KMS-11 (cell line): Measurements from ENCODE around the gene CHD5.
A peak's percentile ranks its signal among the peaks of the same experiment; 100 is the strongest.

Source experiments
- H2AFZ ChIP-seq: fragments of 200-600 bp; sonication (generic); 2 replicates; pipeline ENCODE4 v1.6.1; 2016; ENCODE audit warnings: antibody characterized with exemption, mixed run types, low read depth
- H3K27ac ChIP-seq: fragments of 200-600 bp; sonication (generic); 2 replicates; pipeline ENCODE4 v1.6.1; 2016; ENCODE audit warnings: mild to moderate bottlenecking, mixed run types
- H3K27me3 ChIP-seq: fragments of 200-600 bp; sonication (generic); 2 replicates; pipeline ENCODE4 v1.6.1; 2017; ENCODE audit warnings: mild to moderate bottlenecking, low read depth, mixed run types, moderate library complexity; ENCODE audit not compliant: insufficient read depth
- H3K36me3 ChIP-seq: fragments of 200-600 bp; sonication (generic); 2 replicates; pipeline ENCODE4 v1.6.1; 2017; ENCODE audit warnings: mild to moderate bottlenecking, mixed run types; ENCODE audit not compliant: insufficient read depth
- H3K4me1 ChIP-seq: fragments of 200-600 bp; sonication (generic); 2 replicates; pipeline ENCODE4 v1.6.1; 2016; ENCODE audit warnings: mild to moderate bottlenecking, low read depth, mixed run types; ENCODE audit not compliant: poor library complexity, severe bottlenecking
- H3K4me2 ChIP-seq: fragments of 200-600 bp; sonication (generic); 2 replicates; pipeline ENCODE4 v1.7.0; 2016; ENCODE audit warnings: mild to moderate bottlenecking, mixed run types
- H3K4me3 ChIP-seq: fragments of 200-600 bp; sonication (generic); IDR thresholded peaks from 2 replicates; pipeline ENCODE4 v1.6.1; 2017; ENCODE audit warnings: low read depth, low read length, mixed read lengths; ENCODE audit not compliant: insufficient read depth
- H3K79me2 ChIP-seq: fragments of 200-600 bp; sonication (generic); 2 replicates; pipeline ENCODE4 v1.6.1; 2016; ENCODE audit warnings: low read depth, mixed run types; ENCODE audit not compliant: insufficient read depth
- H3K9ac ChIP-seq: fragments of 200-600 bp; sonication (generic); 2 replicates; pipeline ENCODE4 v1.6.1; 2016; ENCODE audit warnings: mild to moderate bottlenecking, mixed run types
- H4K20me1 ChIP-seq: fragments of 200-600 bp; sonication (generic); 2 replicates; pipeline ENCODE4 v1.6.1; 2016; ENCODE audit warnings: mild to moderate bottlenecking, mixed run types; ENCODE audit not compliant: insufficient read depth
- TF ChIP-seq, protein P1 (sequence below): fragments of 200-600 bp; sonication (generic); conservative IDR thresholded peaks from 2 replicates; pipeline ENCODE4 v1.6.1; 2017; ENCODE audit warnings: low read depth, mild to moderate bottlenecking, antibody characterized with exemption, low read length, moderate library complexity, mixed read lengths

CHD5 gene

DNA sequence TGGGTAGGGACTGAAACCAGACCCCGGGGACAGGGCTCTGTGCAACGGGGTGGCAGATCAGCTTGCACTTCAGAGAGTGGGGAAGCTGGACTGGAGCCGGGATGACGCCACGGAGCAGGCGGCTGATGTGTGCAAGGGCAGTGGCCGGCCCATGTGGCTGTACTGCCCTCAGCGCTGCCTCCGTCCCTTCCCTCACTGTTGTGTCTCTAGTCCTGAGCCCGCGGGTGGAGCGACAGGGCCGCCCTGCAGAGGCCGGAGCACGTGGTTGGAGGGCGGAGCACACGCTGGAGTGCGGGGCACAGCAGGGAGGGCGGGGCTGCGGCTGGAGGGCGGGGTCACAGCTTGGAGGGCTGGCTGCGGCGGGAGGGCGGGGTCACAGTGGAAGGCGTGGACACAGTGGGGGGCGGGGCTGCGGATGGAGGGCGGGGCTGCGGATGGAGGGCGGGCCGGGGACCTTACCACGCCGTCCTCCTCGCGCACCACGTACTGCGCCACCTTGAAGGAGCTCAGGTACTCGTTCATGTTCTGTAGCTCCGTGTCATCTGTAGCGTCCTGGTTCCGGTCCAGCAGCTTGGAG is 52.4 kb downstream of the CHD5 start:
- TF ChIP-seq, protein P1, sequence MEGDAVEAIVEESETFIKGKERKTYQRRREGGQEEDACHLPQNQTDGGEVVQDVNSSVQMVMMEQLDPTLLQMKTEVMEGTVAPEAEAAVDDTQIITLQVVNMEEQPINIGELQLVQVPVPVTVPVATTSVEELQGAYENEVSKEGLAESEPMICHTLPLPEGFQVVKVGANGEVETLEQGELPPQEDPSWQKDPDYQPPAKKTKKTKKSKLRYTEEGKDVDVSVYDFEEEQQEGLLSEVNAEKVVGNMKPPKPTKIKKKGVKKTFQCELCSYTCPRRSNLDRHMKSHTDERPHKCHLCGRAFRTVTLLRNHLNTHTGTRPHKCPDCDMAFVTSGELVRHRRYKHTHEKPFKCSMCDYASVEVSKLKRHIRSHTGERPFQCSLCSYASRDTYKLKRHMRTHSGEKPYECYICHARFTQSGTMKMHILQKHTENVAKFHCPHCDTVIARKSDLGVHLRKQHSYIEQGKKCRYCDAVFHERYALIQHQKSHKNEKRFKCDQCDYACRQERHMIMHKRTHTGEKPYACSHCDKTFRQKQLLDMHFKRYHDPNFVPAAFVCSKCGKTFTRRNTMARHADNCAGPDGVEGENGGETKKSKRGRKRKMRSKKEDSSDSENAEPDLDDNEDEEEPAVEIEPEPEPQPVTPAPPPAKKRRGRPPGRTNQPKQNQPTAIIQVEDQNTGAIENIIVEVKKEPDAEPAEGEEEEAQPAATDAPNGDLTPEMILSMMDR: no peak
- H3K79me2 ChIP-seq: no peaks in the 10 kb centered on the region
- peak overlapping the region; percentile 30; the same call in 1 of the 2 replicates for H3K9ac ChIP-seq
- no peak overlapping the region for H3K27ac ChIP-seq
- H2AFZ ChIP-seq: peak overlapping the region; percentile 93
- H4K20me1 ChIP-seq: no peaks in the 10 kb centered on the region
- peaks cover 5% of the 10 kb centered on the region for H3K4me1 ChIP-seq
- H3K4me2 ChIP-seq: peak overlapping the region; percentile 67
- H3K27me3 ChIP-seq: peaks cover 73% of the 10 kb centered on the region
- no peak overlapping the region for H3K4me3 ChIP-seq
- H3K36me3 ChIP-seq: no peaks in the 10 kb centered on the region

DNA sequence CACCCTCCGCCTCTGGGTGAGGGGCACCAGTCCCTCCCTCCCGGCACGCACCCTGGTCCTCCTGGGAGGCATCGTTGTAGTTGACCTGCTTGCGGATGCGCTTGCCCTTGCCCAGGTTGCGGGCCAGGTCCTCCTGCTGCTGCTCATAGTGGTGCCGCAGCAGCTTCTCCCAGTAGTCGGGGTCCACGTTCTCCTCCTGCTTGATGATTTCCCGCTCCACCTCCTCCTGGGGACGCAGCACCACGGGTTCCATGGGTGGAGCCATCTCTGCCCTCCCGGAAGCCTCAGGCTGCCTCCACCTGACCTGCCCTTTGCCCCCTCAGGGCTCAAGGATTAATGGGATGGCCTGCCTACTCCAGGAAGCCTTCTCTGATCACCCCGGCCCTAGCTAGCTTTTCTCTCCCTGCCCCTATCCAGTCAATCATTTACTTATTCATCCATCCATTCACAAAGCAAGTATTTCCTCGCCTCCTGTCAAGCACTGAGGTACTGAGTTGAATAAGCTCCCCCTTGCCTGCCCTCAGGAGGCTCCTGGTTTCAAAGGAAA is 53.5 kb downstream of the CHD5 start:
- H3K9ac ChIP-seq: no peak overlapping the region
- no peak overlapping the region for H3K27ac ChIP-seq
- no peaks in the 10 kb centered on the region for H3K36me3 ChIP-seq
- peaks cover 5% of the 10 kb centered on the region for H3K4me1 ChIP-seq
- no peak overlapping the region for H3K4me3 ChIP-seq
- H3K27me3 ChIP-seq: peaks cover 73% of the 10 kb centered on the region
- no peaks in the 10 kb centered on the region for H4K20me1 ChIP-seq
- TF ChIP-seq, protein P1: no peak
- no peak overlapping the region for H3K4me2 ChIP-seq
- H3K79me2 ChIP-seq: no peaks in the 10 kb centered on the region
- no peak overlapping the region for H2AFZ ChIP-seq

DNA sequence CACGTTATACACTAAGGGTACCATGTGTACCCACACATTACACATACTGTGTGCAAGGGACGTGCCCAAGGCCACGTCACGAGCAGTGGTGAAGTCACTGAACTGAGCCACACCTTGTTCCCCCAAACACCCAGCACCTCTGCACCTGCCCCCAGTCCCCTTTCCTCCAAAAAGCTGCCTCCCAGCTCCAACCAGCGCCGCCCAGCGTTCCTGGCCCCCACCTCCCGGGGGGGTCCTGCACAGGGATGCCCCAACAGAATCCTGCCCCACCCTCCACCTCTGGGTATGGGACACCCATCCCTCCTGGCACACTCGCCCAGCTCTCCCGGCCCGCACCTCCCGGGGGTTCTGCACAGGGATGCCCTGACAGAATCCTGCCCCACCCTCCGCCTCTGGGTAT is 54.1 kb downstream of the CHD5 start:
- peaks cover 5% of the 10 kb centered on the region for H3K4me1 ChIP-seq
- no peaks in the 10 kb centered on the region for H3K36me3 ChIP-seq
- no peak overlapping the region for H3K27ac ChIP-seq
- no peak overlapping the region for H3K4me3 ChIP-seq
- H3K4me2 ChIP-seq: no peak overlapping the region
- H3K79me2 ChIP-seq: no peaks in the 10 kb centered on the region
- H3K9ac ChIP-seq: no peak overlapping the region
- TF ChIP-seq, protein P1: no peak
- no peak overlapping the region for H2AFZ ChIP-seq
- peaks cover 71% of the 10 kb centered on the region for H3K27me3 ChIP-seq
- H4K20me1 ChIP-seq: no peaks in the 10 kb centered on the region

DNA sequence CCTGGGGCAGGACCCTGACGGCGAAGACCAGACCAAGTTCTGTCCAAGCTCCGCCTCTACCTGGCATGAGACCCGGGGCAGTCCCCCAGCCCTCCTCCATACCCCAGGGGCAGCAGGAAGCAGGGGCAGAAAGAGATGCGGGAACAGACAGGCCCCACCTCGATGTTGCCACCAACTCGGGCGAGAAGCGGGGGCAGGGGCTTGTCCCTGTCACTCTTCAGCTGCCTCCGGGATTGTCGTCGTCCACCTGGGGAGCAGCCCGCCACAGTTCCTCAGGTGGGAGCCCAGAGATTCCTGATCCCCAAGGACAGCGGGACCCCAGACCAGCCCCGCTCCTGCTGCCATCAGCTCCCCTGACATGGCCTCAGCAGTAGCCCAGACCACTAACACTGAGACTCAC is 54.8 kb downstream of the CHD5 start:
- H3K4me2 ChIP-seq: no peak overlapping the region

More for the DNA sequence above, 54.8 kb downstream of the CHD5 start:
- Histone ChIP-seq H3K4me1 (peaks cover 5% of the 10 kb centered on the region), H3K27me3 (peaks cover 65% of the 10 kb centered on the region), H3K27ac (no peak overlapping the region), H3K36me3 (no peaks in the 10 kb centered on the region), H4K20me1 (no peaks in the 10 kb centered on the region), H2AFZ (no peak overlapping the region), H3K4me3 (no peak overlapping the region), H3K79me2 (no peaks in the 10 kb centered on the region), H3K9ac (no peak overlapping the region)
- TF ChIP-seq, protein P1: no peak
